SK-MEL-5 (cell line): ENCODE results near the gene TNNT3. TPM values are rescaled to one million over a fixed set of nuclear protein-coding genes. Genes with fewer than 3 reads are reported as not detected.
"Not testable (repeated sequence)": the region's sequence is repeated elsewhere in the genome, so short reads cannot be mapped to it uniquely, and the experiment has no call there.

Experiments
- DNase-seq: peaks from one replicate; pipeline ENCODE4 v3.0.0-alpha.2; 2016; ENCODE audit warnings: low read depth, low spot score
- in situ Hi-C: cut with HindIII; loops from 2 replicates; pipeline ENCODE4 v1.10.0; 2016; ENCODE audit warnings: low sequenced_read_pairs, high pct_unique_total_duplicates, low pct_unique_long_range_greater_than_20kb
- total RNA-seq: library from RNA; depleted of rRNA; stranded (reverse); fragments of >200 nt; shearing (Covaris generic); gene quantifications from 2 replicates; pipeline ENCODE4 v1.2.3, GENCODE V29; 2014

The TNNT3 gene
- total RNA-seq, 1 experiment from 2014 or later, result not detected

GRCh38 chr11:1937616-1938342 is 18.3 kb downstream of the TNNT3 start:
- DNase-seq, result no peak
- in situ Hi-C loops, result no loop called here

DNA sequence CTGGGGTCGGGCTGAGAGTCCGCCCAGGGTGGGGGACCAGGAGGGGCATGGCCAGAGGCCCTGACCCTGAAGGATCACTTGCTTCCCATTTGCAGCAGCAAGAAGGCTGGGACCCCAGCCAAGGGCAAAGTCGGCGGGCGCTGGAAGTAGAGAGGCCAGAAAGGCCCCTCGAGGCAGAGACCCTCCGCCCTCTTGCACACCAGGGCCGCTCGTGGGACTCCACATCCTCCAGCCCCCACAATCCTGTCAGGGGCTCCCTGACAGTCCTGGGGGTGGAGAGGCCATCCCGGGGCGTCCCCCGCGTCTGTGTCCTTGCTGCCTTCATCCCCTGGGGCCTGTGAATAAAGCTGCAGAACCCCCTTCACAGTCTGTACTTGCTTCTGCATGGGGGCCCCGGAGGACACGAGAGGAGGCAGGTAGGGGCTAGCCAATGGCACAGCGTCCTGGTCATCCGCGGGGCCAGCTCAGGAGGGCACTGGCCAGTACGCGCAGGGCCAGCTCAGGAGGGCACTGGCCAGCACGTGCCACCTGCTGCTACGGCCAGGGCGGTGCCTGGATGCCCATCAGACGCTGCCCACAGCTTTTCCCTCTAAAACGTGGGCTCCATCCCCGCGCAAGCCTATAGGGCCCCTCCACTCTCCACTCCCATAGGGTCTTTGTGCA is 19.0 kb downstream of the TNNT3 start:
- in situ Hi-C loops, result no loop called here
- DNase-seq, result no peak

GRCh38 chr11:1939006-1939625 is 19.6 kb downstream of the TNNT3 start:
- in situ Hi-C loops, result no loop called here

DNA sequence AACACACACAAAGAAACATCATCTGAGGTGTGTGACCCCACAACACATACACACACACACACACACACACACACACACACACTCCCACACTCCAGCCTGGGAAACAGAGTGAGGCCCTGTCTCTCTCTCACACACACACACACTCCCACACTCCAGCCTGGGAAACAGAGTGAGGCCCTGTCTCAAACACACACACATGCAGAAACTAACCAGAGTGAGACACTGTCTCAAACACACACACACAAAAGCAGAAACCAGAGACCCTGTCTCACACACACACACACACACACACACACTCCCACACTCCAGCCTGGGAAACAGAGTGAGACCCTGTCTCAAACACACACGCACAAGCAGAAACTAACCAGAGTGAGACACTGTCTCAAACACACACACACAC is 20.3 kb downstream of the TNNT3 start:
- not testable (repeated sequence) for DNase-seq

More at GRCh38 chr11:1939006-1939625, 19.6 kb downstream of the TNNT3 start:
- no peak for DNase-seq

DNA sequence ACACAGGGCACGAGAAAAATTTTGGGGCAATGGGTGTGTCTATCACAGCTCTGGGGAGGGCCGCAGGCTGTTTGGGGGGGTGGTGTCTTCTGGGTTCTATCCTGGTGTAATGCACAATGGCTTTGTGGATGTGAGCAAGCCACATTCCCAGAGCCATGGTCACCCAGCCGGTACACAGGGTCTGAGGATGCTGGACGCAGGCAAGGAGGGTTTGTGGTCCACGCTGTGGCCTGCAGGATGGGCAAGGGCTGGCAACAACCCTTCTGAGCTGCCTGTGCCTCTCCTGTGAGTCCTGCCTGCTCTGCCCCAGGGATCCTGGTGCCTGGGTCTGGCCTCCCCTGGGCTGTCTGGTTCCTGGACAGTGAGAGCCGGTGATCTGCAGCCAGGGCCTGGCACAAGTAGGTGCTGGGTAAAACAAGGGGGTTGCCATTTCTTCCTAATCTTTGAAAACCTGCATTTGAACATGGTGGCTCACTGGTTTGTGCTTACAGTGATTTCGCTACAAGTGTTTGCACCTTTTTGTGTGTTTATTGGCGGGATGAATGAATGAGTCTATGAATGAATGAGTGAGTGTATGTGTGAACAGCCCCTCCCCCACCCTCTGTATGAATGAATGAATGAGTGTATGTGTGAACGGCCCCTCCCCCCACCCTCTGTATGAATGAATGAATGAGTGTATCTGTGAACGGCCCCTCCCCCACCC is 23.2 kb downstream of the TNNT3 start:
- in situ Hi-C loops, result no loop called here
- DNase-seq, result no peak

More for the DNA sequence above, 20.3 kb downstream of the TNNT3 start:
- in situ Hi-C loops, result not testable (repeated sequence)

DNA sequence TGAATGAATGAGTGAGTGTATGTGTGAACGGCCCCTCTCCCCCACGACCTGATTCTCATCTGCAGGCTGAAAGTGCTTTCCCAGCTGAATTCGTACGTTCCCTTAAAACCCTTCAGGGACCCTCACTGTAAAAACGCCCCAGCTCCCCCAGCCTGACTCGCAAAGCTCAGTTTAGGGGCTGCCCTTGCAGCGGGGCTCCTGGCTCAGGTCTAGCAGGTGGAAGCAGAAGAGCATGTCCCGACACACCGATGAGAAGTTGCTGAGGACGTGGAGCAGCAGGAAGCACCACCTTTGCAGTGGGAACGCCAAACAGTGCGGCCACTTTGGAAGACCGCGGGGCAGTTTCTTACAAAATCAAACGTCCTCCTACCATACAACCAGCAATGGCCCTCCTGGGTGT is 24.1 kb downstream of the TNNT3 start:
- DNase-seq, result no peak
- in situ Hi-C loops, result no loop called here

DNA sequence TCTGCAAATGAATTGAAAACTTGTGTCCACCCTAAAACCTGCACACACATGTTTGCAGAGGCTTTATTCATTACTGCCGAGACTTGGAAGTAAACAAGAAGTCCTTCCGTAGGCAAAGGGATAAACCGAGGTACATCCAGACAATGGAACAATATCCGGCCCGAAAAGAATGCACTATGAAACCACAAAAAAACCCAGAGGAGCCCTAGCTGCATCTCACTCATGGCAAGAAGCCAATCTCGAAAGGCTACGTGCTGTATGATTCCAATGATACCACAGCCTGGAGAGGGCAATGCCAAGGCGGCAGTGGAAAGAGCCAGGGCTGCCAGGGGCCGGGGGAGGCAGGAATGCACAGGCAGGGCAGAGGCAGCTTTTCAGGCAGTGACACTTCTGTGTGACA is 24.5 kb downstream of the TNNT3 start:
- in situ Hi-C loops, result no loop called here
- DNase-seq, result no peak

DNA sequence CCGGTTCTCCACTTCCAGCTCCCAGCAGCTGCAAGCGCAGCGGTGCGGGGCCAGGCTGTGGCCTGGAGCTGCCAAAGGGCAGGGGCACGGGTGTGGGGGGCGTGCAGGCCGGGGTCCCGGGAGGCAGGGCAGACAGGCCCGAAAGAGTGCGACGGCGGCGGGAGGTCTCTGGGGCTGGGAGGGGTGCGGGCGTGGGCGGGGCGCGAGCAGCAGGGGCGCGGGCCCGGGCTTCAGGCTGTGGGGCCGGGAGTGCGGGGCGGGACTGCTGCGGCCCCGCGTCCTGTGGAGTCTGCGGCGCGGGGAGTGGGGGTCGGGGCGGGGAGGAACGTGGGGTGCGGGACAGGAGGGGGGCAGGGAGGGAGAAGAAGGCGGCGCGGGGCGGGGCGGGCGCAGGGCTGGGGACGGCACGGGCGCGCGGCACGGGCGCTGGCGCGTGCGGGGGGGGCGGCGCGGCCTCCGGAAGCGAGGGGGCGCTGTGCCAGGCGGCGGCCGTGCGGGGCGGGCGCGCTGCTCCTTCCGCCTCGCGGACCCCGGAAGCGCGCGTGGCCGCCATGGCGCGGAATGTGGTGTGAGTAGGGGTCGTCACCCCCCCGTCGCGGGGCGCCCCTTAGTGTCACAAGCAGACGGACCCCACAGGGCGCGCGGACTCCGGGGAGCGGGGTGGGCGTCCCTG is 27.4 kb downstream of the TNNT3 start, which contains the start of gene MRPL23:
TSS of gene MRPL23 (plus strand) at position 521 of the 673 bp plus-strand sequence. CDS start at position 552, 31 bp downstream.
- no peak for DNase-seq
- in situ Hi-C loops, result no loop called here

DNA sequence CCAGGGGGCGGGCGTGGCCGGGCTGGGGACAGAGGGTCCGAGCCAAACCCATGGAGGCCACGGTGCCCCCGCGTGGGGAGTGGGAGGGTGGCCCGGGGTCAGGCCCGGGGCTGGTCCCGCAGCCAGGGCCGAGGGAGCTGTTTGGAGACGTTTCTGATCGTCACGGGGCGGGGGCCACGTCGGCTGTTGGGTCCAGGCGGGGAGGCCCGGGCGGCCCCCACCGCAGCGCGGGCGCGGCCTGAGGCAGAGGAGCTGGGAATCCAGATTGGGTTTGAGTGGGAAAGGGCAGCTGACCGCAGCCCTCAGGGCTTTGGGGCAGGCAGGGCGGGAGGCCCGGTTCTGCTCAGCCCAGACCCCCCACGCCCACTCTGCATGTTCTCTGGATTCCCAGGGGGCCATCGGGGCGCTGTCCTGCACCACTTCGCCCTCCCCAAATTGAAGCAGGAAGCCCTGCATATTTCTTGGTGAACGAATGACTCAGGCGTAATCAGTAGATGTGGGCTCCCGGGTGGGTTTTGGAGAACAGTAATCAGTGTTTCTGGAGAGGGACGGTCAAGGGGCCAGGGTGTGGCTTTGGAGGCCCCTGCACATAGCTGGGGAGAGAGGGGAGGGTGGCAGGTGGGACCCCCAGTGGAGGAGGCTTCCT is 28.2 kb downstream of the TNNT3 start:
- DNase-seq, result no peak
- in situ Hi-C loops, result no loop called here

GRCh38 chr11:1948389-1948788 is 28.9 kb downstream of the TNNT3 start:
- in situ Hi-C loops, result no loop called here
- no peak for DNase-seq

DNA sequence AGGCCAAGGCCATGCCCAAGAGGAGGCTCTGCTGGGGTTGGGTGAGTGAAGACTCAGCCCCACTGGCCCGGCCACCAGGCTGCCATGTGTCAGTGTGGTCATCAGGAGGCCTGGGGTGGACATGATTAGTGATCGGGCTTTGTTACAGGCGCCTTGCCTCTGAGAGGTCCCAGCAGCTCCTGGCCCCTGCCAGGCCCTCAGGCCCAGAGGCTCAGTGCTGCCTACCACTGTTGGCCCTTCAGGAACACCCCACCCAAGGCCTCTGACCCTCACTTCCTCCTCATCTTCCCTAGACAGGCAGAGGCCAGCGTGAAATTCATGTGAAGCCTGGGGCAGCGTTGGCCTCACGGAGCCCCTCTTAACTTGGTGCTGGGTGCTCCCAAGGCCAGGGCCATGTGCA is 29.8 kb downstream of the TNNT3 start:
- no peak for DNase-seq
- in situ Hi-C loops, result no loop called here

DNA sequence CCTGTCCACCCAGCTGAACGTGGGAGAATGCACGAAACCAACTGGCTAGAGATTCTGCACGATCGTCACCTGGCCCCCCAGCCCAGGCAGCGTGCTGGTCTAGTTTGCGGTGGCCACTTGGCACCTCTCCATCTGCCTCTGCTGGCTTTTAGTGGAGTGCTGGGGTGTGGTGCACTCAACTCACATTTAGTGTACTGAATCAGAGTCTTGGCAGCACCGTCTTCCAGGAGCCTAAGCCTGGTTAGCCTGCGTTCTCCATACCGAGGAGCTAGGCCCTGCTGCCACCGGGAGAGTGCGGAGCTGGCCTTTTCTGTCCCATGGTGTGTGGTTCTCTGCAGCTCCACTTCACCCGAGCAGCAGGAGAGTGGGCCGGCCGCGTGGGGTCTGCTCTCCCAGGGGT is 30.4 kb downstream of the TNNT3 start:
- in situ Hi-C loops, result no loop called here
- DNase-seq, result no peak

GRCh38 chr11:1952806-1953482 is 33.4 kb downstream of the TNNT3 start:
- in situ Hi-C loops, result no loop called here
- no peak for DNase-seq

GRCh38 chr11:1953489-1954266 is 34.2 kb downstream of the TNNT3 start:
- peak; percentile 38 for DNase-seq
- in situ Hi-C loops, result no loop called here

- in situ Hi-C loops, result no loop called here
Observed at GRCh38 chr11:1958367-1958766, 38.9 kb downstream of the TNNT3 start.

GRCh38 chr11:1959786-1960185 is 40.3 kb downstream of the TNNT3 start:
- in situ Hi-C loops, result no loop called here
- no peak for DNase-seq

More at GRCh38 chr11:1958367-1958766, 38.9 kb downstream of the TNNT3 start:
- DNase-seq, result no peak
